A673 (cell line): ENCODE data around the gene ASB1. TPM values are rescaled to one million over a fixed set of nuclear protein-coding genes. Genes with fewer than 3 reads are reported as not detected.

Source experiments
- BruUV-seq: library from RNA; stranded (reverse); fragments of 400-500 nt; replicated peaks from 2 replicates; lab custom pipeline; 2021; lab: Mats Ljungman, UMichigan
- CTCF ChIA-PET: fragments of 300-600 bp; sonication (Branson Sonifier 250); formaldehyde crosslinking; loops from one replicate; lab custom pipeline; 2022; ENCODE audit warnings: antibody characterized with exemption; lab: Charles Lee
- POLR2A ChIA-PET: fragments of 300-600 bp; sonication (Branson Sonifier 250); formaldehyde crosslinking; loops from one replicate; lab custom pipeline; 2022; ENCODE audit warnings: antibody characterized with exemption; ENCODE audit not compliant: low non-redundant PET; lab: Charles Lee
- DNase-seq: peaks from one replicate; pipeline ENCODE4 v3.0.0-alpha.2; 2015; ENCODE audit warnings: low spot score
- H3K27ac ChIP-seq: fragments of 200-600 bp; sonication (generic); 2 replicates; pipeline ENCODE4 v1.5.1; 2016; ENCODE audit warnings: mixed run types, low read depth, mild to moderate bottlenecking, mixed read lengths, antibody characterized with exemption, low read length; ENCODE audit not compliant: poor library complexity, severe bottlenecking
- H3K27me3 ChIP-seq: fragments of 200-600 bp; sonication (generic); replicated peaks from 2 replicates; pipeline ENCODE4 v1.6.1; 2017; ENCODE audit warnings: mixed run types, low read depth, mild to moderate bottlenecking, mixed read lengths, antibody characterized with exemption, low read length; ENCODE audit not compliant: insufficient read depth, poor library complexity
- H3K36me3 ChIP-seq: fragments of 200-600 bp; sonication (generic); 2 replicates; pipeline ENCODE4 v1.6.1; 2016; ENCODE audit warnings: mixed run types, mild to moderate bottlenecking, mixed read lengths, antibody characterized with exemption, low read length; ENCODE audit not compliant: insufficient read depth, poor library complexity, severe bottlenecking
- H3K4me1 ChIP-seq: fragments of 200-600 bp; sonication (generic); 2 replicates; pipeline ENCODE4 v1.6.1; 2017; ENCODE audit warnings: mixed run types, mild to moderate bottlenecking, mixed read lengths, antibody characterized with exemption, low read length; ENCODE audit not compliant: insufficient read depth, poor library complexity, severe bottlenecking
- H3K4me3 ChIP-seq: fragments of 200-600 bp; sonication (generic); 2 replicates; pipeline ENCODE4 v1.5.1; 2016; ENCODE audit warnings: low read depth, mixed run types, mild to moderate bottlenecking, mixed read lengths, low read length; ENCODE audit not compliant: poor library complexity, severe bottlenecking
- H3K9me3 ChIP-seq: fragments of 200-600 bp; sonication (generic); 2 replicates; pipeline ENCODE4 v1.6.1; 2016; ENCODE audit warnings: mixed run types, low read depth, mild to moderate bottlenecking, mixed read lengths, antibody characterized with exemption, low read length; ENCODE audit not compliant: poor library complexity, severe bottlenecking
- CTCF ChIP-seq: fragments of 300-800, 200-600 bp; sonication (generic); conservative IDR thresholded peaks from 2 replicates; pipeline ENCODE4 v1.5.1; 2017; ENCODE audit warnings: low read depth, mild to moderate bottlenecking, antibody characterized with exemption, low read length, moderate library complexity, mixed read lengths
- EZH2 ChIP-seq: fragments of 200-600 bp; sonication (generic); IDR thresholded peaks from 2 replicates; pipeline ENCODE4 v1.6.1; 2017; ENCODE audit warnings: borderline replicate concordance, low read depth, mild to moderate bottlenecking, mixed read lengths, antibody characterized with exemption, low read length; ENCODE audit not compliant: poor library complexity, severe bottlenecking
- intact Hi-C: fragments of 100-400 bp; cut with micrococcal nuclease; formaldehyde crosslinking; loops from one replicate; pipeline ENCODE4 v1.10.0; 2022; ENCODE audit not compliant: unreplicated experiment
- total RNA-seq: library from RNA; stranded (reverse); gene quantifications from 2 replicates; pipeline ENCODE4 v1.2.3, GENCODE V29; 2021

ASB1 gene
- total RNA-seq, 1 experiment from 2014 or later = 36.9 TPM

GRCh38 chr2:238488347-238488826, 61.7 kb downstream of the ASB1 start:
- DNase-seq = no peak
- Histone ChIP-seq H3K9me3 (no peaks in the 10 kb centered on the region), H3K4me1 (no peaks in the 10 kb centered on the region), H3K27me3 (no peaks in the 10 kb centered on the region), H3K36me3 (no peaks in the 10 kb centered on the region), H3K27ac (no peak overlapping the region), H3K4me3 (no peak overlapping the region)
- ChIA-PET POLR2A (no interaction called here), CTCF (no interaction called here)
- intact Hi-C loops = no loop called here
- TF ChIP-seq CTCF (no peak), EZH2 (no peak)
- no TSS peak for BruUV-seq

- Histone ChIP-seq H3K27ac (no peak overlapping the region), H3K4me1 (no peaks in the 10 kb centered on the region), H3K4me3 (no peak overlapping the region), H3K36me3 (no peaks in the 10 kb centered on the region), H3K9me3 (no peaks in the 10 kb centered on the region), H3K27me3 (no peaks in the 10 kb centered on the region)
- TF ChIP-seq EZH2 (no peak), CTCF (no peak)
- no peak for DNase-seq
- BruUV-seq = no TSS peak
- CTCF ChIA-PET = no interaction called here
- intact Hi-C loops = no loop called here
- POLR2A ChIA-PET = no interaction called here
Measured at GRCh38 chr2:238489431-238489830, 62.7 kb downstream of the ASB1 start.

GRCh38 chr2:238489896-238490295, 63.2 kb downstream of the ASB1 start:
- TF ChIP-seq EZH2 (no peak), CTCF (no peak)
- Histone ChIP-seq H3K27ac (no peak overlapping the region), H3K36me3 (no peaks in the 10 kb centered on the region), H3K9me3 (no peaks in the 10 kb centered on the region), H3K4me3 (no peak overlapping the region), H3K4me1 (no peaks in the 10 kb centered on the region), H3K27me3 (no peaks in the 10 kb centered on the region)
- intact Hi-C loops = no loop called here
- no TSS peak for BruUV-seq
- CTCF ChIA-PET = no interaction called here
- POLR2A ChIA-PET = no interaction called here
- DNase-seq = no peak
